CD4-positive, alpha-beta T cell treated with Interferon alpha-2 for 1 hour (primary cell): ENCODE measurements around the gene AATF.

Experiments
- DNase-seq, 2 donors: peaks; one replicate each; pipeline ENCODE4 v3.0.0-alpha.2; 2020 to 2022

AATF gene, protein sequence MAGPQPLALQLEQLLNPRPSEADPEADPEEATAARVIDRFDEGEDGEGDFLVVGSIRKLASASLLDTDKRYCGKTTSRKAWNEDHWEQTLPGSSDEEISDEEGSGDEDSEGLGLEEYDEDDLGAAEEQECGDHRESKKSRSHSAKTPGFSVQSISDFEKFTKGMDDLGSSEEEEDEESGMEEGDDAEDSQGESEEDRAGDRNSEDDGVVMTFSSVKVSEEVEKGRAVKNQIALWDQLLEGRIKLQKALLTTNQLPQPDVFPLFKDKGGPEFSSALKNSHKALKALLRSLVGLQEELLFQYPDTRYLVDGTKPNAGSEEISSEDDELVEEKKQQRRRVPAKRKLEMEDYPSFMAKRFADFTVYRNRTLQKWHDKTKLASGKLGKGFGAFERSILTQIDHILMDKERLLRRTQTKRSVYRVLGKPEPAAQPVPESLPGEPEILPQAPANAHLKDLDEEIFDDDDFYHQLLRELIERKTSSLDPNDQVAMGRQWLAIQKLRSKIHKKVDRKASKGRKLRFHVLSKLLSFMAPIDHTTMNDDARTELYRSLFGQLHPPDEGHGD

GRCh38 chr17:36948717-36949460, at the start of gene AATF:
AATF (plus strand) TSS chr17:36948954; CDS start chr17:36949126, 172 bp downstream.
- DNase-seq, result peak; percentile 96 to 97

DNA sequence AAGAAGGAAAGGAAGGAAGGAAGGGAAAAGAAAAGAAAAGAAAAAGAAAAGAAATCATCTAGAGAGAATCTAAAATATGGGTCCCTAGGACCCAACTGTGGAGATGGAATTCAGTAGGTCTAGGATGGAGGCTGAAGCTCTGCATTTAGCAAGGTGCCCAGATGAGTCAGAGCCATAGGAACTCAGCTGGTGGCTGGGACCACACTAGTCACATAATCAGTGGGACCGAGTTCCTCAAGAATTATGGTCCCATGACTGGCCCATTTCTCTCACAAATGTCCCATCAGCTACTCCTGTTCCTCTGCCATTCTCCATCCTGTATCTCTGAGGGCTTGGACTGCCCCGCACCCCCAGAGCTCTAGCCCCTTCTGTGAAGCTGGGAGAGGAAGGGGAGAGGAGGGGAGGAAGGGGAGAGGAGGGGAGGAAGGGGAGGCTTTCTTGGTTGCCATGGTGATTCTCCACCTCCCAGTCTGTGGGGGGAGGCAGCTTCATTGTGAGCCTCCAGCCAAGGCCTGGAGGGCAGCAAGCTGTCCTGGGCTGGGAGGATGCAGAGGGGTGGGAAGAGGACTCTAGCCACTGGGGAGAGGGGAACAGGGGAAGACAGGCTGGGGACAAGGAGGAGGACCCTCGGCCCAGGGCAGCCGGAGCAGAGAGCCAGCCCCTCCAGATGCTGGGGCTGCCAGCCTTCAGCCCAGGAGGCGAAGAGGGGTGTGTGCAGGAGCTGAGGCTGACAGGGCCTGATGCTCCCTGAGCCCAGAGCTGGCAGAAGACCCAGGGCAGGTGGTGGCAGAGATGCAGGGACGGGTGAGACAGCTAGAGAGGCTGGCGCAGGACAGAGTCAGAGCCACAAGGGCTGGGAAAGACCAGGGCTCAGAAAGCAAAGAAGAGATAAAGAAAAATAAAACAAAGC, 49.2 kb upstream of the AATF start:
- no peak for DNase-seq

DNA sequence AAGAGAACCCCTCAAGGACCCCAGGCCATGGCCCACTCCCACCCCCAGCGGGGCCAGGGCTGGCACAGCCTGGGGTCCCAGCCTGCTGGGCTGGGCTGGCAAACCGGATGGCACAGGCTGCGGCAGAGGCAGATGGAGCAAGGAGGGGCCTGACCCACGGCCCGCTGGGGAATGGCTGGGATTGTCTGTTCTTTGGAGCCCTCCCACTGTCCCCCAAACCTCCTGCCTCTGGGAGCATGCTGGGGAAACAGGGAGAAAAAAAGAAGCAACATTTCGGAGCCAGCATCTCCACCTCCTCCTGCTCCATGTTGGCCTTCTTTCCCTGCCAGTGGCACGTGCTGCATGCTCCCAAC, 48.6 kb upstream of the AATF start:
- no peak for DNase-seq

DNA sequence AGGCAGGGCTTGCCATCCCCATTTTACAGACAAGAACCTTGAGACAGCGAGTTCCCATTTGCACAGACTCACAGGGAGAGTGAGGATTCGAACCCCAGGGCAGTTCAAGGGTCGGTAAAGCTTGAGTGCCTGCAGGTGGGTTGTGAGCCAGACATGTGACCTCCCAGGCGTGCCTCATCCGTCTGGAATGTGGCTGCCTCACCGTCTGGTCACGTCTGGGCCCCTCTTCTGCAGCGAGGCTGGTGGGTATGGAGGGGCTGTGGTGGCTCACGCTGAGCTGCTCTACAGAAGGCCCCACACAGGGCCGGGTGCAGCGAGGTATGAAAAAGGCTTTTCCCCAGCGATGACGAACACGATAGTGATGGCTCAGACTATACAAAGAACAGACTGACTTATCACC, 47.2 kb upstream of the AATF start:
- DNase-seq, result no peak

- DNase-seq, result no peak
Measured at GRCh38 chr17:36907407-36907806, 41.3 kb upstream of the AATF start.

DNA sequence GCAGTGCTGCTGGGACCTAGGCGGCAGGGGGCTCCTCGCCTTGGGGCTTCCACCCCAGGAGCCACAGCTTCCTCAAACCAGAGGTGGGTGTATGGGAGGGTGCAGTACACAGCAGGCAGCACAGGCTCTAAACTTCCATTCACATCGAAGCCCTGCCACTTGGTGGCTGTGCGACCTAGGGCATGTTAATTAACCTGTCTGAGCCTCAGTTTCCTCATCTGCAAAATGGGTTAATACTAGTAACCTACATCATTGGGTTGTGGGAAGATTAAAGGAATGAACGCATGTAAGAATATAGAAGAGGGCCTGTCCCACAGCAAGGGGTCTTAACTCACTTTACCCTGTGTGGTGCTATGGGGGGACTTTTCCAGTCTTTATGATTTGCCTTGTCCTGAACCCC, 38.2 kb upstream of the AATF start:
- no peak for DNase-seq

GRCh38 chr17:36911001-36911400, 37.8 kb upstream of the AATF start:
- no peak for DNase-seq

GRCh38 chr17:36913132-36913531, 35.6 kb upstream of the AATF start:
- no peak for DNase-seq

- DNase-seq, result no peak
Measured at GRCh38 chr17:36918211-36918691, 30.5 kb upstream of the AATF start.

- no peak for DNase-seq
Measured at GRCh38 chr17:36919407-36919968, 29.3 kb upstream of the AATF start.

DNA sequence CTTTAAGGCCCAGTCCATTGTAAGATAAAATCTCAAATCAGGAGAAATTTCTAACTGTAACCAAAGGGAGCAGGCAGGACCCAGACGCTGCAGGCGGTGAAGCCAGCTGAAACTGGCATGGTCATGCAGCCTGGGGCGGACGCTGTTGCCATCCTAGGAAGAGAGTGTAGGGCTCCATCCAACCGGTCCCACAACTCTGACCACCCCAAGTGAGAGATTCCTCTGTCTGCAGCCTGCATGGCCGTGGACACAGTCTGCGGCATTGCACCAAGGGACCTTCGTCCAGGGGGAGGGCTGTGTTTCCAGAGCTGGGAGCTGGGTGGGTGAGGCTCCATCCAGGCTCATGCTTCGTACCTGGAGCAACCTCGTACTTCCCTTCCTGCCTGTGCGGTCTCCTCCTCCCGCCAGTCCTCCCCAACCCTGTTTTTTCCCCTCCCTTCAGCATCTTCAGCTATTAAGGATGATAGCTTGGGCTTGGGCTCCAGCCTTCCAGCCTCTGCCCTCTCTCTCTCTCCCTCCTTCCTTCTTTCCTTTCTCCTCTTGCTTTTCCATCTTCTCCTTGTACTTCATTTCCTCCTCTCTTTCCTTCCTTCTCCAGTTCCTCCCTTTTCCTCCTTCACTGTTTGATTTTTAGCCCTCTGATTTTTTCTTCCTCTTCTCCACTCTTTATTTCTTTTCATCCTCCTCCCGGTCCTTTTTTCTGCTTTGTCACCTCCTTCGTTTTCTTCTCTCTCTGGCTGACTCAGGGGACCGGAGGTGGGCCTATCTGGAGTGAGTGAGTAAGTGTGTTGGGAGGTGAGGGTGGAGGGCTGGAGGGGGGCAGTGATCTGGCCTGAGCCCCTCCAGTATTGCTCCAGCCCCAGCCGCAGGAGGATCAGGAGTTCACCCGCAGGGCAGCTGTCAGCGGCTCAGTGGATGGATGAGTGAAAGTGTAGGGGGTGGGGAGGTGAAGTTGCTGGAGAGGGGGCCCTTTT, 28.4 kb upstream of the AATF start:
- DNase-seq, result no peak

- DNase-seq, result no peak
Measured at GRCh38 chr17:36921095-36921851, 27.5 kb upstream of the AATF start.

DNA sequence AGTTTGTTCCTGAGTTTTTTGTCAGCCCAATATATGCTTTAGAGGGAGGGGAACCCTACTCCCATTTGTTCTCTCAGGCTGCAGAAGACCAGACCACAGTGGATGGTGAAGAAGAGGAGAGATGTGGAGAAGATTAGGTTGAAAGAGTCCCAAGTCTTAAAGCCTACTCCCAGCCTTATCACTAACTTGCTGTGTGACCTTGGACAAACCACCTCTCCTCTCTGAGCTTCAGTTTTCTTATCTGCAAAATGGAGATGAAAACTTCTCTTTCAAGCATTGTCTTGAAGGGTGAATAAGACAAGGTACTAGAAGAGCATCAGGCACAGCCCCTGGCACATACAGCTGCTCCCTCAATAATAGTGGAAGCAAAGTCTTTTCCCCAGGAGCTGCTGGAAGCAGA, 26.6 kb upstream of the AATF start:
- DNase-seq, result no peak

DNA sequence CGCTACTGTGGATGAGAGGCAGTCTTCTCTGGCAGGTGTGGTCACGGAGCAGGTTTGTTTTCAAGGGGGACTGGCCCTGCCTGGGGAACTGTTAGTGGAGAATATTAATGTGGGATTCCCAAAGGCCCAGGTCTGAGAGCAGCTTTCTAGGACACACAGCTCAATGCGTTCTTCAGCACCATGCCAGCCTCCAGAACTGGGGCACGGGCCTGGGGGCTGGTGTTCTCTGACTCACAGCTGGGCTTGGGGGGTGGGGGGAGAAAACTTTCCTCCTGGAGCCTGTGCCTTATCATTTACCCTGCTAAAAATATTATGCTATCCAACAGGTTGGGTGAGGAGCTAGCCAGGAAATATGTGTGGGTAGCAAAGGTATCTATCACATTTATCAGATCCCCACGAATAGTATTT, 24.9 kb upstream of the AATF start:
- no peak for DNase-seq

DNA sequence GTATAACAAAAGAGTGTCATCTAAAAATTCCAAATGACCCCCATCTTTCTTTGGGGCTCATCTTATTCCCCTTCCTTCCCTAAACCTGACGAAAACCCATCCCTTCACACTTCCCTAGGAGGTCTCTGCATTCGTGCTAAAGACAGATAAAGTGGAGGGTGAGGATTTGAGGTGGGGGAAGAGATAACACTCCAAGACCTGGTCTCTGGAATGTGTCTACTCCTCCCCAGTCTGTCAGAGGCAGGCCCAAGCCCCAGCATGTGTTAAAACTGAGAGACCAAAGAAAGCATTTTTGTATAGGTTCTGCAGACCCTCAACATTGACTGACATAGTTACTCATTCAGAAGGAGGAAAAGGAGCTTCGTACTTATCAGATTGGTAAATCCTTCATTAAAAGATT, 22.5 kb upstream of the AATF start:
- no peak for DNase-seq

DNA sequence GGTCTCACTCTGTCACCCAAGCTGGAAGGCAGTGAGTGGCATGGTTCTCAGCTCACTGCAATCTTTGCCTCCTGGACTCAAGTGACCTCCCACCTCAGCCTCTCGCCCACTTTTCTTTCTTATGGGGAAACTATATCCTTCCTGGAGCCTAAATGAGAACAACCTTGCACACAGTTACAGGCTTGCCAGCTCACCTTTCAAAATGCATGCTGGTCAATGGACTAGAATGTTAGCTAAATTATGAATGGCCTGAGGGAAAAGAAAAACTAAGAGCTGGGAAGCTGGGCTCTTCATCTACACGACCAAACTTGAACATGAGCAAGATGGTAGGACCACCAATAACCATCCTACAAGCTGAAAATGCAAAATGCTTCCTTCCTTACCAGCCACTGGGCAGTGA, 22.1 kb upstream of the AATF start:
- DNase-seq, result no peak

DNA sequence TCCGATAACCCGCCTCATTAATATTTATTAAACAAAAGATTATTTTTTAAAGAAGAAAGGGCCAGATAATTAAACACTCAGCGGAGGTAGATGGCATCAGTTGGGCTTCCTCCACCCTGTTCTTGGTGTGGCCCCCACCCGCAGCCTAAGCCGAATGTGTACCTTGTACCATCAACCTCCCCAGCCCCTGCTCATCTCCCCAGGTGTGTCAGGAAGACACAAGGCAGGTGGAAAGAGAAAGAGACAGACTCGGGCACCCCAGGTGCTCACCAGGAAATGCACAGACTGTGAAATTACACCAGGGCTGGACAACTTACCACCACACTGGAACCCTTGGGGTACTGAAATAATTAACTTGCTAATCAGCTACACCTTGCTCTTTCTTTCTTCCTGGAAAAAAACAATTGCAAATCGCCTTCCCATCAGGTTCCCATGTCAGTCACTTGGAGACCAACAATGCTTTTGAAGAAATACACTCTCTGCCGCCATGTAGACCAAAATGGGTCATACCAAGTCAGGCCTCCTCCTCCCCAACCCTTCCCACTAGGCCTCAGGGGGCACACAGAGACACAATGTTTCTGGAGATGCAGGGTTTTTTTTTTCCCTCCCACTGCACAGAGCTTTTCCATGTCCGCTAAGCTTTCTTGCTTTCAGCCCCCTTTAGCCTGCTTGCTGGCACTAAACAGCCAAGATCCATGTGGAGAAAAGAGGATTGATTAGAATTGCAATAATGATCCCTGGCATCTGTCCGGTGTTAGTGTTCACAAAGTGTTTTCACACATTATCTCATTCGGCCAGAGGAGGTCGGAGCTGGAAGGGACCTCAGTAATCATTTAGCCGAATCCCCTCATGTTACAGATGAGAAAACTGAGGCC, 20.0 kb upstream of the AATF start:
- no peak for DNase-seq

GRCh38 chr17:36929851-36930582, 18.7 kb upstream of the AATF start:
- no peak for DNase-seq

DNA sequence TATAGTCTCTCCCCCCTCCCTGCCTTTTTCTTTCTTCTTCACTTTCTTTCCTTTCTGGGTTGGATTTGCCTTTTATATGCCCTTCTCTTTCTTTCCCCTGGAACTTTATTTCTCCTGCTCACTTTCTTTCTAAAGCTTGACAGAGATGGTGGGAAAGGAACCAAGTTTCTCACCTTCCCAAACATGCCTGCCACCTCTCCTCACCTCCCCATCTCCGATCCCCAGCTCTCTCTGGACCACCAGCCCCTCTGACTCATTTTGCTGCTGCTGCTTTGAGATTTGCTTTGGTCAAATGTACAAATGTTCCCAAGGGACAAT, 18.2 kb upstream of the AATF start:
- DNase-seq, result no peak
